WTC11 (cell line): ENCODE measurements around the gene FAM193B. TPM values are rescaled to one million over a fixed set of nuclear protein-coding genes. Genes with fewer than 3 reads are reported as not detected.

Experiments
- ATAC-seq: fragments of 200-7000 bp; cut with Tn5 transposase; 2 replicates; pipeline ENCODE4 v1.10.0; 2021; ENCODE audit warnings: mild to moderate bottlenecking, moderate library complexity
- CTCF ChIA-PET: fragments of 300-600 bp; sonication (Branson Sonifier 250); formaldehyde crosslinking; loops from one replicate; lab custom pipeline; 2021; ENCODE audit warnings: antibody characterized with exemption; lab: Charles Lee
- POLR2A ChIA-PET: fragments of 350-600 bp; sonication (Branson Sonifier 250); formaldehyde crosslinking; loops from one replicate; lab custom pipeline; 2021; ENCODE audit warnings: antibody characterized with exemption; lab: Charles Lee
- DNase-seq: peaks from one replicate; pipeline ENCODE4 v3.0.0; 2021; ENCODE audit warnings: low spot score
- H3K27ac Mint-ChIP-seq: 2 replicates; pipeline ENCODE4 v1.8.0; 2021; ENCODE audit warnings: mixed read lengths
- H3K27me3 Mint-ChIP-seq: 2 replicates; pipeline ENCODE4 v1.8.0; 2021; ENCODE audit warnings: low read depth, mild to moderate bottlenecking, moderate library complexity, mixed read lengths
- H3K36me3 Mint-ChIP-seq: 2 replicates; pipeline ENCODE4 v1.8.0; 2021; ENCODE audit warnings: mixed read lengths
- H3K4me1 Mint-ChIP-seq: 2 replicates; pipeline ENCODE4 v1.8.0; 2022; ENCODE audit warnings: mixed read lengths
- H3K4me3 Mint-ChIP-seq: 2 replicates; pipeline ENCODE4 v1.8.0; 2021; ENCODE audit warnings: mild to moderate bottlenecking, moderate library complexity, mixed read lengths
- H3K9me3 Mint-ChIP-seq: 2 replicates; pipeline ENCODE4 v1.8.0; 2021; ENCODE audit warnings: mixed read lengths
- ERG ChIP-seq: fragments of 250-450 bp; sonication (Bioruptor Pico); IDR thresholded peaks from 2 replicates; pipeline ENCODE4 v1.8.0; 2021; ENCODE audit warnings: mild to moderate bottlenecking
- FOXP1 ChIP-seq: sonication (generic); formaldehyde crosslinking; IDR thresholded peaks from 2 replicates; pipeline ENCODE4 v1.8.0; 2022; ENCODE audit warnings: missing genetic modification reagents, mild to moderate bottlenecking, moderate library complexity, borderline replicate concordance
- GTF2I ChIP-seq: fragments of 250-450 bp; sonication (Bioruptor Pico); conservative IDR thresholded peaks from 2 replicates; pipeline ENCODE4 v1.4.0; 2021; ENCODE audit warnings: mild to moderate bottlenecking
- HMGA2 ChIP-seq: fragments of 250-450 bp; sonication (Bioruptor Pico); IDR thresholded peaks from 2 replicates; pipeline ENCODE4 v1.4.0; 2021; ENCODE audit warnings: mild to moderate bottlenecking, moderate library complexity
- JAZF1 ChIP-seq: fragments of 250-450 bp; sonication (Bioruptor Pico); IDR thresholded peaks from 2 replicates; pipeline ENCODE4 v1.9.0; 2021; ENCODE audit warnings: moderate library complexity, mild to moderate bottlenecking, inconsistent platforms
- MYBL2 ChIP-seq: sonication (generic); formaldehyde crosslinking; IDR thresholded peaks from 2 replicates; pipeline ENCODE4 v1.8.1; 2023; ENCODE audit warnings: mild to moderate bottlenecking, moderate library complexity, missing genetic modification reagents
- NR3C1 ChIP-seq: sonication (generic); formaldehyde crosslinking; conservative IDR thresholded peaks from 2 replicates; pipeline ENCODE4 v1.8.1; 2023; ENCODE audit warnings: low read depth, mild to moderate bottlenecking, missing genetic modification reagents
- PREB ChIP-seq: sonication (generic); formaldehyde crosslinking; IDR thresholded peaks from 2 replicates; pipeline ENCODE4 v1.8.1; 2022; ENCODE audit warnings: mild to moderate bottlenecking, missing genetic modification reagents, moderate library complexity, borderline replicate concordance
- PRRX2 ChIP-seq: fragments of 250-450 bp; sonication (Bioruptor Pico); IDR thresholded peaks from 2 replicates; pipeline ENCODE4 v1.8.0; 2021; ENCODE audit warnings: mild to moderate bottlenecking
- STAT6 ChIP-seq: sonication (generic); formaldehyde crosslinking; conservative IDR thresholded peaks from 2 replicates; pipeline ENCODE4 v1.8.1; 2023; ENCODE audit warnings: mild to moderate bottlenecking, low read depth, missing genetic modification reagents, moderate library complexity
- TP53 ChIP-seq: sonication (generic); formaldehyde crosslinking; IDR thresholded peaks from 2 replicates; pipeline ENCODE4 v1.8.1; 2023; ENCODE audit warnings: mild to moderate bottlenecking, missing genetic modification reagents
- USF1 ChIP-seq: sonication (generic); formaldehyde crosslinking; IDR thresholded peaks from 2 replicates; pipeline ENCODE4 v1.8.0; 2022; ENCODE audit warnings: mild to moderate bottlenecking, missing genetic modification reagents
- ZBTB21 ChIP-seq: sonication (generic); formaldehyde crosslinking; IDR thresholded peaks from 2 replicates; pipeline ENCODE4 v1.8.1; 2023; ENCODE audit warnings: mild to moderate bottlenecking, missing genetic modification reagents, borderline replicate concordance
- ZNF121 ChIP-seq: sonication (generic); formaldehyde crosslinking; IDR thresholded peaks from 2 replicates; pipeline ENCODE4 v1.8.0; 2023; ENCODE audit warnings: missing genetic modification reagents
- ZNF232 ChIP-seq: sonication (generic); formaldehyde crosslinking; IDR thresholded peaks from 2 replicates; pipeline ENCODE4 v1.8.0; 2022; ENCODE audit warnings: mild to moderate bottlenecking, missing genetic modification reagents
- total RNA-seq: library from RNA; stranded (reverse); gene quantifications from 3 replicates; pipeline ENCODE4 v1.2.3, GENCODE V29; 2021
- TF ChIP-seq, protein P1 (sequence below): sonication (generic); formaldehyde crosslinking; IDR thresholded peaks from 2 replicates; pipeline ENCODE4 v1.8.0; 2022; ENCODE audit warnings: missing genetic modification reagents
- TF ChIP-seq, protein P2 (sequence below): fragments of 250-450 bp; sonication (Bioruptor Pico); IDR thresholded peaks from 2 replicates; pipeline ENCODE4 v1.9.0; 2021; ENCODE audit warnings: mild to moderate bottlenecking, borderline replicate concordance
- TF ChIP-seq, protein P3 (sequence below): sonication (generic); formaldehyde crosslinking; IDR thresholded peaks from 2 replicates; pipeline ENCODE4 v1.8.1; 2022; ENCODE audit warnings: low read depth, mild to moderate bottlenecking, moderate library complexity, missing genetic modification reagents, borderline replicate concordance
- TF ChIP-seq, protein P4 (sequence below): sonication (generic); formaldehyde crosslinking; IDR thresholded peaks from 2 replicates; pipeline ENCODE4 v1.8.1; 2023; ENCODE audit warnings: mild to moderate bottlenecking, missing genetic modification reagents, moderate library complexity

The FAM193B gene
- total RNA-seq, 1 experiment from 2014 or later, result 101 TPM

GRCh38 chr5:177598477-177598876 is 44.1 kb upstream of the FAM193B start (continued):
- TF ChIP-seq HMGA2 (no peak), MYBL2 (CRISPR knock-in tag) (no peak)

- Mint-ChIP-seq H3K27me3 (peaks cover 21% of the 10 kb centered on the region), H3K4me3 (no peak overlapping the region), H3K36me3 (peaks cover 31% of the 10 kb centered on the region), H3K27ac (no peak overlapping the region), H3K4me1 (peaks cover 22% of the 10 kb centered on the region), H3K9me3 (no peaks in the 10 kb centered on the region)
- no peak for DNase-seq
- no peak for ATAC-seq
- CTCF ChIA-PET, result interaction anchor here (2.7 kb wide), 1 partner anchor 11 kb away, joined by 18 read pairs; no protein-coding TSS in a partner anchor
- POLR2A ChIA-PET, result no interaction called here
- TF ChIP-seq, protein P1, sequence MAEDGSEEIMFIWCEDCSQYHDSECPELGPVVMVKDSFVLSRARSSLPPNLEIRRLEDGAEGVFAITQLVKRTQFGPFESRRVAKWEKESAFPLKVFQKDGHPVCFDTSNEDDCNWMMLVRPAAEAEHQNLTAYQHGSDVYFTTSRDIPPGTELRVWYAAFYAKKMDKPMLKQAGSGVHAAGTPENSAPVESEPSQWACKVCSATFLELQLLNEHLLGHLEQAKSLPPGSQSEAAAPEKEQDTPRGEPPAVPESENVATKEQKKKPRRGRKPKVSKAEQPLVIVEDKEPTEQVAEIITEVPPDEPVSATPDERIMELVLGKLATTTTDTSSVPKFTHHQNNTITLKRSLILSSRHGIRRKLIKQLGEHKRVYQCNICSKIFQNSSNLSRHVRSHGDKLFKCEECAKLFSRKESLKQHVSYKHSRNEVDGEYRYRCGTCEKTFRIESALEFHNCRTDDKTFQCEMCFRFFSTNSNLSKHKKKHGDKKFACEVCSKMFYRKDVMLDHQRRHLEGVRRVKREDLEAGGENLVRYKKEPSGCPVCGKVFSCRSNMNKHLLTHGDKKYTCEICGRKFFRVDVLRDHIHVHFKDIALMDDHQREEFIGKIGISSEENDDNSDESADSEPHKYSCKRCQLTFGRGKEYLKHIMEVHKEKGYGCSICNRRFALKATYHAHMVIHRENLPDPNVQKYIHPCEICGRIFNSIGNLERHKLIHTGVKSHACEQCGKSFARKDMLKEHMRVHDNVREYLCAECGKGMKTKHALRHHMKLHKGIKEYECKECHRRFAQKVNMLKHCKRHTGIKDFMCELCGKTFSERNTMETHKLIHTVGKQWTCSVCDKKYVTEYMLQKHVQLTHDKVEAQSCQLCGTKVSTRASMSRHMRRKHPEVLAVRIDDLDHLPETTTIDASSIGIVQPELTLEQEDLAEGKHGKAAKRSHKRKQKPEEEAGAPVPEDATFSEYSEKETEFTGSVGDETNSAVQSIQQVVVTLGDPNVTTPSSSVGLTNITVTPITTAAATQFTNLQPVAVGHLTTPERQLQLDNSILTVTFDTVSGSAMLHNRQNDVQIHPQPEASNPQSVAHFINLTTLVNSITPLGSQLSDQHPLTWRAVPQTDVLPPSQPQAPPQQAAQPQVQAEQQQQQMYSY (CRISPR knock-in tag), result no peak
- TF ChIP-seq GTF2I (CRISPR knock-in tag) (no peak), JAZF1 (CRISPR knock-in tag) (no peak), NR3C1 (CRISPR knock-in tag) (no peak), PRRX2 (CRISPR knock-in tag) (no peak), ZBTB21 (no peak), TP53 (CRISPR knock-in tag) (no peak), ZNF121 (CRISPR knock-in tag) (no peak), PREB (CRISPR knock-in tag) (no peak), ERG (no peak), STAT6 (CRISPR knock-in tag) (no peak), ZNF232 (no peak), USF1 (CRISPR knock-in tag) (no peak), FOXP1 (no peak)
- TF ChIP-seq, protein P2, sequence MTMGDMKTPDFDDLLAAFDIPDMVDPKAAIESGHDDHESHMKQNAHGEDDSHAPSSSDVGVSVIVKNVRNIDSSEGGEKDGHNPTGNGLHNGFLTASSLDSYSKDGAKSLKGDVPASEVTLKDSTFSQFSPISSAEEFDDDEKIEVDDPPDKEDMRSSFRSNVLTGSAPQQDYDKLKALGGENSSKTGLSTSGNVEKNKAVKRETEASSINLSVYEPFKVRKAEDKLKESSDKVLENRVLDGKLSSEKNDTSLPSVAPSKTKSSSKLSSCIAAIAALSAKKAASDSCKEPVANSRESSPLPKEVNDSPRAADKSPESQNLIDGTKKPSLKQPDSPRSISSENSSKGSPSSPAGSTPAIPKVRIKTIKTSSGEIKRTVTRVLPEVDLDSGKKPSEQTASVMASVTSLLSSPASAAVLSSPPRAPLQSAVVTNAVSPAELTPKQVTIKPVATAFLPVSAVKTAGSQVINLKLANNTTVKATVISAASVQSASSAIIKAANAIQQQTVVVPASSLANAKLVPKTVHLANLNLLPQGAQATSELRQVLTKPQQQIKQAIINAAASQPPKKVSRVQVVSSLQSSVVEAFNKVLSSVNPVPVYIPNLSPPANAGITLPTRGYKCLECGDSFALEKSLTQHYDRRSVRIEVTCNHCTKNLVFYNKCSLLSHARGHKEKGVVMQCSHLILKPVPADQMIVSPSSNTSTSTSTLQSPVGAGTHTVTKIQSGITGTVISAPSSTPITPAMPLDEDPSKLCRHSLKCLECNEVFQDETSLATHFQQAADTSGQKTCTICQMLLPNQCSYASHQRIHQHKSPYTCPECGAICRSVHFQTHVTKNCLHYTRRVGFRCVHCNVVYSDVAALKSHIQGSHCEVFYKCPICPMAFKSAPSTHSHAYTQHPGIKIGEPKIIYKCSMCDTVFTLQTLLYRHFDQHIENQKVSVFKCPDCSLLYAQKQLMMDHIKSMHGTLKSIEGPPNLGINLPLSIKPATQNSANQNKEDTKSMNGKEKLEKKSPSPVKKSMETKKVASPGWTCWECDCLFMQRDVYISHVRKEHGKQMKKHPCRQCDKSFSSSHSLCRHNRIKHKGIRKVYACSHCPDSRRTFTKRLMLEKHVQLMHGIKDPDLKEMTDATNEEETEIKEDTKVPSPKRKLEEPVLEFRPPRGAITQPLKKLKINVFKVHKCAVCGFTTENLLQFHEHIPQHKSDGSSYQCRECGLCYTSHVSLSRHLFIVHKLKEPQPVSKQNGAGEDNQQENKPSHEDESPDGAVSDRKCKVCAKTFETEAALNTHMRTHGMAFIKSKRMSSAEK (CRISPR knock-in tag), result no peak
- TF ChIP-seq, protein P3, sequence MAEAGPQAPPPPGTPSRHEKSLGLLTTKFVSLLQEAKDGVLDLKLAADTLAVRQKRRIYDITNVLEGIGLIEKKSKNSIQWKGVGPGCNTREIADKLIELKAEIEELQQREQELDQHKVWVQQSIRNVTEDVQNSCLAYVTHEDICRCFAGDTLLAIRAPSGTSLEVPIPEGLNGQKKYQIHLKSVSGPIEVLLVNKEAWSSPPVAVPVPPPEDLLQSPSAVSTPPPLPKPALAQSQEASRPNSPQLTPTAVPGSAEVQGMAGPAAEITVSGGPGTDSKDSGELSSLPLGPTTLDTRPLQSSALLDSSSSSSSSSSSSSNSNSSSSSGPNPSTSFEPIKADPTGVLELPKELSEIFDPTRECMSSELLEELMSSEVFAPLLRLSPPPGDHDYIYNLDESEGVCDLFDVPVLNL (CRISPR knock-in tag), result no peak
- TF ChIP-seq, protein P4, sequence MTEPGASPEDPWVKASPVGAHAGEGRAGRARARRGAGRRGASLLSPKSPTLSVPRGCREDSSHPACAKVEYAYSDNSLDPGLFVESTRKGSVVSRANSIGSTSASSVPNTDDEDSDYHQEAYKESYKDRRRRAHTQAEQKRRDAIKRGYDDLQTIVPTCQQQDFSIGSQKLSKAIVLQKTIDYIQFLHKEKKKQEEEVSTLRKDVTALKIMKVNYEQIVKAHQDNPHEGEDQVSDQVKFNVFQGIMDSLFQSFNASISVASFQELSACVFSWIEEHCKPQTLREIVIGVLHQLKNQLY, result no peak
Measured at GRCh38 chr5:177596775-177597238, 42.4 kb upstream of the FAM193B start.
